Ishikawa (cell line): Measurements from ENCODE around the gene TMEM41B.

ENCODE experiments used
- CEBPB ChIP-seq: IDR thresholded peaks from 2 replicates; pipeline ENCODE4 v1.6.1; 2012
- TEAD4 ChIP-seq: IDR thresholded peaks from 2 replicates; pipeline ENCODE4 v1.6.1; 2012
- YY1 ChIP-seq: IDR thresholded peaks from 2 replicates; pipeline ENCODE4 v1.6.1; 2012; ENCODE audit warnings: low read depth
- TF ChIP-seq, protein P1 (sequence below): IDR thresholded peaks from 2 replicates; pipeline ENCODE4 v1.6.1; 2012
- TF ChIP-seq, protein P2 (sequence below): IDR thresholded peaks from 2 replicates; pipeline ENCODE4 v1.6.1; 2012; ENCODE audit warnings: low read depth, mild to moderate bottlenecking

DNA sequence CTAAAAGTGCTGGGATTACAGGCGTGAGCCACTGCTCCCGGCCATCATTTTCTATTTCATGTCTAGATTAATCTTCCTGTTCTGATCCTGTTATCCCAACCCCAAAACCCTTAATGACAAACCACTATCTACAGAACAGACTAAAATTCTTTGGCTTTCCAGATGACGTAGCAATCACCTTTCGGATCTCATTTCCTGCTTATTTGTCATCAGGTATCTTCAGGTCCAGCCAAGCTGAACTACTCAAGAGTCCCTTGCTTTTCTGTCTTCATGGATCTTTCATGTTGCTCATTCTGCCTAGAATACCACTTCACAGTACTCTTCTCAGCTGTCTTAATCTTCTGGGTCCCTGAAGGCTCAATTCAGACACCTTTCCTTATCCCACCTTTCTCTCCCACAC lies 42.6 kb upstream of the TMEM41B start:
- TF ChIP-seq YY1 (no peak), TEAD4 (no peak), CEBPB (no peak)
- TF ChIP-seq, protein P1, sequence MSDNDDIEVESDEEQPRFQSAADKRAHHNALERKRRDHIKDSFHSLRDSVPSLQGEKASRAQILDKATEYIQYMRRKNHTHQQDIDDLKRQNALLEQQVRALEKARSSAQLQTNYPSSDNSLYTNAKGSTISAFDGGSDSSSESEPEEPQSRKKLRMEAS: no peak
- TF ChIP-seq, protein P2, sequence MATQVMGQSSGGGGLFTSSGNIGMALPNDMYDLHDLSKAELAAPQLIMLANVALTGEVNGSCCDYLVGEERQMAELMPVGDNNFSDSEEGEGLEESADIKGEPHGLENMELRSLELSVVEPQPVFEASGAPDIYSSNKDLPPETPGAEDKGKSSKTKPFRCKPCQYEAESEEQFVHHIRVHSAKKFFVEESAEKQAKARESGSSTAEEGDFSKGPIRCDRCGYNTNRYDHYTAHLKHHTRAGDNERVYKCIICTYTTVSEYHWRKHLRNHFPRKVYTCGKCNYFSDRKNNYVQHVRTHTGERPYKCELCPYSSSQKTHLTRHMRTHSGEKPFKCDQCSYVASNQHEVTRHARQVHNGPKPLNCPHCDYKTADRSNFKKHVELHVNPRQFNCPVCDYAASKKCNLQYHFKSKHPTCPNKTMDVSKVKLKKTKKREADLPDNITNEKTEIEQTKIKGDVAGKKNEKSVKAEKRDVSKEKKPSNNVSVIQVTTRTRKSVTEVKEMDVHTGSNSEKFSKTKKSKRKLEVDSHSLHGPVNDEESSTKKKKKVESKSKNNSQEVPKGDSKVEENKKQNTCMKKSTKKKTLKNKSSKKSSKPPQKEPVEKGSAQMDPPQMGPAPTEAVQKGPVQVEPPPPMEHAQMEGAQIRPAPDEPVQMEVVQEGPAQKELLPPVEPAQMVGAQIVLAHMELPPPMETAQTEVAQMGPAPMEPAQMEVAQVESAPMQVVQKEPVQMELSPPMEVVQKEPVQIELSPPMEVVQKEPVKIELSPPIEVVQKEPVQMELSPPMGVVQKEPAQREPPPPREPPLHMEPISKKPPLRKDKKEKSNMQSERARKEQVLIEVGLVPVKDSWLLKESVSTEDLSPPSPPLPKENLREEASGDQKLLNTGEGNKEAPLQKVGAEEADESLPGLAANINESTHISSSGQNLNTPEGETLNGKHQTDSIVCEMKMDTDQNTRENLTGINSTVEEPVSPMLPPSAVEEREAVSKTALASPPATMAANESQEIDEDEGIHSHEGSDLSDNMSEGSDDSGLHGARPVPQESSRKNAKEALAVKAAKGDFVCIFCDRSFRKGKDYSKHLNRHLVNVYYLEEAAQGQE: no peak
